LoVo (cell line): ENCODE measurements around the gene SLCO3A1.

Experiments used
- DNase-seq: peaks from one replicate; pipeline ENCODE4 v3.0.0-alpha.2; 2016; ENCODE audit warnings: low spot score

The SLCO3A1 gene

GRCh38 chr15:91966194-91966552 lies 112.7 kb downstream of the SLCO3A1 start:
- DNase-seq = no peak

- no peak for DNase-seq
Measured at GRCh38 chr15:91967935-91968606, 114.6 kb downstream of the SLCO3A1 start.

- no peak for DNase-seq
Measured at GRCh38 chr15:91968610-91969009, 115.1 kb downstream of the SLCO3A1 start.

- DNase-seq = no peak
Measured at GRCh38 chr15:91970142-91970541, 116.6 kb downstream of the SLCO3A1 start.

GRCh38 chr15:91973481-91973880 lies 120.0 kb downstream of the SLCO3A1 start:
- no peak for DNase-seq

GRCh38 chr15:91974321-91974720 lies 120.8 kb downstream of the SLCO3A1 start:
- no peak for DNase-seq

- no peak for DNase-seq
Measured at GRCh38 chr15:91975241-91975978, 121.9 kb downstream of the SLCO3A1 start.

- DNase-seq = no peak
Measured at GRCh38 chr15:91976966-91977365, 123.5 kb downstream of the SLCO3A1 start.

- no peak for DNase-seq
Measured at GRCh38 chr15:91980502-91981267, 127.2 kb downstream of the SLCO3A1 start.

GRCh38 chr15:91981821-91982800 lies 128.6 kb downstream of the SLCO3A1 start:
- DNase-seq = no peak

- DNase-seq = no peak
Measured at GRCh38 chr15:91983729-91984340, 130.3 kb downstream of the SLCO3A1 start.

GRCh38 chr15:91985297-91985696 lies 131.8 kb downstream of the SLCO3A1 start:
- no peak for DNase-seq

GRCh38 chr15:91988071-91988470 lies 134.6 kb downstream of the SLCO3A1 start:
- no peak for DNase-seq

- DNase-seq = no peak
Measured at GRCh38 chr15:91988655-91989054, 135.1 kb downstream of the SLCO3A1 start.

GRCh38 chr15:91989821-91990220 lies 136.3 kb downstream of the SLCO3A1 start:
- DNase-seq = no peak

GRCh38 chr15:91992945-91993344 lies 139.4 kb downstream of the SLCO3A1 start:
- no peak for DNase-seq

GRCh38 chr15:91995146-91995545 lies 141.6 kb downstream of the SLCO3A1 start:
- no peak for DNase-seq

- no peak for DNase-seq
Measured at GRCh38 chr15:91997163-91997562, 143.7 kb downstream of the SLCO3A1 start.

- DNase-seq = no peak
Measured at GRCh38 chr15:92000709-92001108, 147.2 kb downstream of the SLCO3A1 start.

GRCh38 chr15:92001307-92001706 lies 147.8 kb downstream of the SLCO3A1 start:
- DNase-seq = no peak

GRCh38 chr15:92002666-92003065 lies 149.2 kb downstream of the SLCO3A1 start:
- no peak for DNase-seq
